NOMO-1 treated with dmso at 0.1 percent for 144 hours (cell line): ENCODE data around the gene USP37.

Experiments
- DNase-seq: peaks from one replicate; lab custom pipeline; 2025; ENCODE audit not compliant: unreplicated experiment; lab: John Stamatoyannopoulos, UW

Gene USP37

GRCh38 chr2:218404351-218405085 is 163.6 kb downstream of the USP37 start:
- no peak for DNase-seq

- no peak for DNase-seq
These were observed 164.3 kb downstream of the USP37 start for GRCh38 chr2:218403810-218404209.

DNA sequence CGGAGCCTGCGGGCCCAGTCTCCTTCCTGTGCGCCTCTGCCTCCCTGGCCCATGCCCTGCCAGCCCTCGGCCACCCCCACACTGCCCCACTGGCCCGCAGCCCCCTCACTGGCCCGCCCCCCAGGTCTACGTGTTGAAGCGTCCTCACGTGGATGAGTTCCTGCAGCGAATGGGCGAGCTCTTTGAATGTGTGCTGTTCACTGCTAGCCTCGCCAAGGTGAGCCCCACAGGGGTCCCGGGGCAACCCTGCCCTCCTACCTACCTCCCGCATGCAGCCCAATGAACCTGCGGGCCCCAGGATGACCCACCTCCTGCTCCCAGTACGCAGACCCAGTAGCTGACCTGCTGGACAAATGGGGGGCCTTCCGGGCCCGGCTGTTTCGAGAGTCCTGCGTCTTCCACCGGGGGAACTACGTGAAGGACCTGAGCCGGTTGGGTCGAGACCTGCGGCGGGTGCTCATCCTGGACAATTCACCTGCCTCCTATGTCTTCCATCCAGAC is 165.2 kb downstream of the USP37 start:
- no peak for DNase-seq

DNA sequence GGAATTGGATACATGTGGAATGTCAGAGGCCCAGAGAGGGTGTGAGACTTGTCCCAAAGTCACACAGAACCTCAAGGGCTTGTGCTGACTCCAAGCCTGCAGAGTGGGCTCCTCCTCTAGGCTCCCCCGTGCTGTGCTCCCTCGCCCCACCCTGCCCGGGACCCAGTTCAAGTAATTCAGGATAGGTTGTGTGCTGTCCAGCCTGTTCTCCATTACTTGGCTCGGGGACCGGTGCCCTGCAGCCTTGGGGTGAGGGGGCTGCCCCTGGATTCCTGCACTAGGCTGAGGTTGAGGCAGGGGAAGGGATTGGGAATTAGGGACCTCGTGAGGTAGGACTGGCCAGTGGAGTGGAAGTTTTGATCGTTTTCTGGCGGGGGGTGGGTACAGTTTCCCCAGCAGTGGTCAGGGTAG is 165.7 kb downstream of the USP37 start:
- DNase-seq = no peak

GRCh38 chr2:218401890-218402289 is 166.3 kb downstream of the USP37 start:
- no peak for DNase-seq

DNA sequence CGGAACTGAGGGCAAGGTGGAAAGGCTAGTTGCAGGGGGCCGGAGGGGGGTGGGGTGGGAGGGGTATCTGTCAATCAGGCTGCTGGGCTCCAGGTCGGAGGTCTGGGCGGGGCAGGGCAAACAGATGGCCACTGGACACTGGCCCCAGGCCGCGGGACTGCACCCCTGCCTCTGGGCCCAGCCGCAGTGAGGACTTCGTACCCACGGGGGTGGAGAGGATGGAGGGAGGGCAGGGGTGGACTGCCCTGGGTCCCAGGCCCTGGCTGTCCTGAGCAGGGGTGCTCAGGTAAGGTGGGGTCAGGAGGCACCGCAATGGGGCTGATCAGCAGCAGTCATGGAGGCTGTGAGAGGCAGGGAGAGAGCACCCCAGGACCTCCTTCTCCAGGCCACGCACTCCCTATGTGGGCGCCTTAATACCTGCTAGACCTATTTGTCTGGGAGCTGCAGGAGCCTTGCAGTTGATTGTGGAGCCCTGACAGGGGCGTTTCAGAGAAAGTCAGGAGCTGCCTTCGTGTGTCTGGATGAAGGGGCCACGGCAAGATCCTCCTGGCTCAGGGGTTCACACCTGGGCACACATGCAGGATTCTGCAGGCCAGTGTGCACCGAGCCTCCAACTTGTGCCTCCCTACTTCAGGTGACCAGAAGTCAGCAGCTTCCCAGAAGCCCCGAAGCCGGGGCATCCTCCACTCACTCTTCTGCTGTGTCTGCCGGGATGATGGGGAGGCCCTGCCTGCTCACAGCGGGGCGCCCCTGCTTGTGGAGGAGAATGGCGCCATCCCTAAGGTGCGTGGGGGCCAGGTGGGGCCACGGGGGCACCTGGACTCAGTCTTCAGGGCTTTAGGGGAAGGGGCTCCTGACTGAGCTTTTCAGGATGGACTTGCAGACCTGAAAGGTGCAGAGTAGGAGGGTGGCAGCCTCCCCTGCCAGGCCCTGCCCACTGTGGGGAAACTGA is 166.9 kb downstream of the USP37 start:
- no peak for DNase-seq
